ENCODE results near the gene PHOSPHO2. TPM values are rescaled to one million over a fixed set of nuclear protein-coding genes. Genes with fewer than 3 reads are reported as not detected.

PHOSPHO2 gene
- 1.5 and 2.2 TPM in 2 replicates for total RNA-seq

DNA sequence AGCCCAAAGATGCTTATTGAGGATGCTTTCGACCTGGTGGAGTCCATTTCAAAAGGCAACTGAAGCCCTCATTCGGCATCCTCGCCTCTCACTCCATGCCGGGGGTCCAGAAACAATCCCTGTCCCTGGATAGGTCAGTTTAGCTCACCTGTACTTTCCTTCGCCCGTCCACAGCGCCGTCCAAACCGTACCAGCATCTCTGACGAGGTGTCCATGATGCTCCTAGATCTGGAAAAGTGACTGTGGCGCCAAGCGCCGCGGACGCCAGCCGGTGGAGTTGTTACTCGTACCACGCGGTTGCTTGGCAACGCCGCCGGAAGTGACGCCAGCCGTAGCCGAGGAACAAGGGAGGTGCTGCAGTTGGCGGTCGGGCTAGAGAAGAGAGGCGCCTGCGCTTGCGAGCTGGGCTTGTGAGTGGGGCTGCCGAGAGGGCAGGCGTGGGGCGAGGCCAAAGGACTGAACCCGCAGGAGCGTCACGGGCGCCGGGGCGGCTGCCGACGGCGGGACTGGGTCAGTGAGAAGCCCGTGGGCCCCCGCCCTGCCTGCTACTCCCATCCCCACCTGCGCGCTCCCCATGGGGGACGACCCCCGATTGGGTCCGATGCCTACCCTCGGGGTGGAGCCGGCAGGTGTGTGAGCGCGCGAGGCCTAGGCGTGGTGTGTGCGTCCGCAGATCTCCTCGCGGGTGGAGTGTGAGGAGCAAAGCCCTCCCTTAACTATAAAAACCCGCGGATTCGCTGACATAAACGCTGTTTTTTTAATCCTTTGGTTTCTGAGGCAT, at the start of gene PHOSPHO2, which contains the start of gene CFAP210:
Gene PHOSPHO2 (plus strand): TSS at position 357 of the 781 bp plus-strand sequence. CDS start 6,503 bp downstream, outside the sequence.
Gene CFAP210 (minus strand): TSS at position 293 of the 781 bp plus-strand sequence. CDS start 78 bp downstream, at position 215.

Other genes starting within 250 kb of the PHOSPHO2 start
- gene BBS5, start 215.0 kb upstream of the PHOSPHO2 start, total RNA-seq: 6.0 and 6.6 TPM in 2 replicates
- 0.33 and 0.50 TPM in 2 replicates for gene KLHL41, start 184.8 kb upstream of the PHOSPHO2 start, total RNA-seq
- 14.3 and 14.5 TPM in 2 replicates for gene FASTKD1, start 120.6 kb upstream of the PHOSPHO2 start, total RNA-seq
- gene PPIG, start 110.1 kb upstream of the PHOSPHO2 start, total RNA-seq: 33.3 and 39.9 TPM in 2 replicates
- under 0.01 TPM in 1 of 2 replicates, not detected in the other for gene CFAP210, start 64 bp upstream of the PHOSPHO2 start, total RNA-seq
- 5.1 and 5.4 TPM in 2 replicates for gene KLHL23, start 39.4 kb downstream of the PHOSPHO2 start, total RNA-seq
- gene SSB, start 104.4 kb downstream of the PHOSPHO2 start, total RNA-seq: 102 and 142 TPM in 2 replicates
- gene METTL5, start 130.4 kb downstream of the PHOSPHO2 start, total RNA-seq: 50.2 and 64.9 TPM in 2 replicates
- 51.0 and 54.5 TPM in 2 replicates for gene UBR3, start 133.0 kb downstream of the PHOSPHO2 start, total RNA-seq